Trophoblast cell (in vitro differentiated cells and primary cell): ENCODE measurements around the gene TBC1D9.

Experiments used
- DNase-seq, 2 donors: peaks; one replicate each; pipeline ENCODE4 v3.0.0-alpha.2; 2016
- H2AFZ ChIP-seq: 2 replicates; pipeline ENCODE4 v1.6.1; 2013; ENCODE audit warnings: low read length, moderate library complexity, mild to moderate bottlenecking; ENCODE audit not compliant: insufficient read depth, poor library complexity
- H2AK5ac ChIP-seq: 2 replicates; pipeline ENCODE4 v1.6.1; 2013; ENCODE audit warnings: mild to moderate bottlenecking, low read length
- H2BK120ac ChIP-seq: 2 replicates; pipeline ENCODE4 v1.6.1; 2013; ENCODE audit warnings: low read length, mild to moderate bottlenecking, moderate library complexity; ENCODE audit not compliant: insufficient read depth, poor library complexity
- H2BK12ac ChIP-seq: 2 replicates; pipeline ENCODE4 v1.6.1; 2013; ENCODE audit warnings: mild to moderate bottlenecking, low read length, moderate library complexity
- H2BK5ac ChIP-seq: 2 replicates; pipeline ENCODE4 v1.6.1; 2013; ENCODE audit warnings: low read length, low read depth, moderate library complexity, mild to moderate bottlenecking; ENCODE audit not compliant: poor library complexity
- H3K14ac ChIP-seq: 2 replicates; pipeline ENCODE4 v1.6.1; 2013; ENCODE audit warnings: mild to moderate bottlenecking, low read length
- H3K18ac ChIP-seq: 2 replicates; pipeline ENCODE4 v1.6.1; 2013; ENCODE audit warnings: mild to moderate bottlenecking, low read length
- H3K23ac ChIP-seq: 2 replicates; pipeline ENCODE4 v1.6.1; 2013; ENCODE audit warnings: low read length
- H3K27ac ChIP-seq: 2 replicates; pipeline ENCODE4 v1.5.1; 2013; ENCODE audit warnings: low read depth, mild to moderate bottlenecking, inconsistent platforms, low read length, moderate library complexity
- H3K27me3 ChIP-seq: 2 replicates; pipeline ENCODE4 v1.6.1; 2013; ENCODE audit warnings: inconsistent platforms, mild to moderate bottlenecking, low read length, moderate library complexity; ENCODE audit not compliant: insufficient read depth
- H3K36me3 ChIP-seq, 2 experiments: 1 replicate in 1 of 2; 2 replicates in 1 of 2; pipeline ENCODE4 v1.6.1; 2013; ENCODE audit warnings: low read length in 2 of 2, mild to moderate bottlenecking in 2 of 2, moderate library complexity in 1 of 2; ENCODE audit not compliant: insufficient read depth in 2 of 2, control insufficient read depth in 1 of 2
- H3K4ac ChIP-seq: 2 replicates; pipeline ENCODE4 v1.6.1; 2013; ENCODE audit warnings: low read depth, mild to moderate bottlenecking, low read length, moderate library complexity
- H3K4me1 ChIP-seq, 2 experiments: 1 replicate in 1 of 2; 2 replicates in 1 of 2; pipeline ENCODE4 v1.6.1; 2013; ENCODE audit warnings: low read length in 2 of 2, mild to moderate bottlenecking in 2 of 2, moderate library complexity in 1 of 2; ENCODE audit not compliant: insufficient read depth in 2 of 2, control insufficient read depth in 1 of 2
- H3K4me2 ChIP-seq: 2 replicates; pipeline ENCODE4 v1.6.1; 2013; ENCODE audit warnings: inconsistent platforms, mild to moderate bottlenecking, low read length, moderate library complexity
- H3K4me3 ChIP-seq: 2 replicates; pipeline ENCODE4 v1.5.1; 2013; ENCODE audit warnings: mild to moderate bottlenecking, low read depth, low read length, inconsistent platforms
- H3K79me1 ChIP-seq: one replicate; pipeline ENCODE4 v1.6.1; 2013; ENCODE audit warnings: low read length
- H3K79me2 ChIP-seq: 2 replicates; pipeline ENCODE4 v1.6.1; 2013; ENCODE audit warnings: low read length, mild to moderate bottlenecking; ENCODE audit not compliant: control insufficient read depth, insufficient read depth, poor library complexity
- H3K9ac ChIP-seq: 2 replicates; pipeline ENCODE4 v1.6.1; 2013; ENCODE audit warnings: mild to moderate bottlenecking, low read length
- H3K9me3 ChIP-seq: 2 replicates; pipeline ENCODE4 v1.6.1; 2013; ENCODE audit warnings: low read depth, mild to moderate bottlenecking, control low read depth, inconsistent platforms, low read length; ENCODE audit not compliant: insufficient read depth
- H4K12ac ChIP-seq: 2 replicates; pipeline ENCODE4 v1.6.1; 2013; ENCODE audit warnings: low read depth, mild to moderate bottlenecking, low read length, moderate library complexity
- H4K8ac ChIP-seq: 2 replicates; pipeline ENCODE4 v1.6.1; 2013; ENCODE audit warnings: low read depth, mild to moderate bottlenecking, low read length, moderate library complexity
- H4K91ac ChIP-seq: one replicate; pipeline ENCODE4 v1.6.1; 2013; ENCODE audit warnings: low read depth, mild to moderate bottlenecking, low read length, moderate library complexity
- WGBS: extraction: QIAGEN DNeasy Blood & Tissue Kit; methylation state at CpG from one replicate; pipeline ENCODE4 v1.1.7; 2013; ENCODE audit warnings: missing lambda C conversion rate; ENCODE audit not compliant: insufficient read length, insufficient coverage; ENCODE audit errors: extremely low coverage; 5-methylcytosine and 5-hydroxymethylcytosine counted together

The TBC1D9 gene

GRCh38 chr4:140609548-140610425 is 146.4 kb downstream of the TBC1D9 start:
- Histone ChIP-seq H3K4me1 (peaks cover 0 to 2% of the 10 kb centered on the region in 2 experiments), H3K14ac (no peak overlapping the region), H3K18ac (no peak overlapping the region), H3K4ac (no peak overlapping the region), H2AFZ (no peak overlapping the region), H3K79me1 (no peaks in the 10 kb centered on the region), H3K4me3 (no peak overlapping the region), H3K9ac (no peak overlapping the region), H4K12ac (no peak overlapping the region), H2BK5ac (no peak overlapping the region), H3K79me2 (no peaks in the 10 kb centered on the region), H2BK120ac (peak overlapping the region; percentile 24), H3K27me3 (no peaks in the 10 kb centered on the region), H2BK12ac (peak overlapping the region; percentile 65), H3K9me3 (no peaks in the 10 kb centered on the region), H3K27ac (no peak overlapping the region), H3K4me2 (no peak overlapping the region), H2AK5ac (peak overlapping the region; percentile 53), H3K36me3 (no peaks in the 10 kb centered on the region), H4K8ac (no peak overlapping the region), H4K91ac (peak overlapping the region; percentile 28), H3K23ac (no peak overlapping the region)
- DNase-seq = peak in 1 of 2 donors; percentile 58
- no CpG with 5 or more reads among the region's 6 CpGs for WGBS

DNA sequence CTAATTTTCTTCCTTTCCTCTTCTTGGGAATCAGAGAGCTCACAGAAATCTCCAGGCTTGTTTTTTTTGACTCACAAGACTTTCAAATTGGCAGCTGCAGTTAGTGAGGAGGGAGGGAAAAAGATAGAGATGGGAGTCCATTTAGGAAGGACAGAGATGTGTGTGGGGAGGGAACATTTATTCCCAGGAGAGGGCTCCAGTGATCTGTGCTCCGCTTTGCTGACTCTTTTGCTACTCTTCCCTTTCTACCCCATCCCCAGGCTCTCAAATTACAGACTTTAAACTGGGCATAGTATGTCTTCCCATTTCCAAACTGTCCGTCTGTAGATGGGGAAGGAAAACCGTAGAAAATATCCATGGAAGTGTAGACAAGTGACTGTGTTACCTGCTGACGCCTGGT is 148.3 kb downstream of the TBC1D9 start:
- Histone ChIP-seq H3K9me3 (no peaks in the 10 kb centered on the region), H2BK120ac (no peak overlapping the region), H2AFZ (no peak overlapping the region), H3K18ac (no peak overlapping the region), H3K4me2 (no peak overlapping the region), H3K27me3 (no peaks in the 10 kb centered on the region), H2BK5ac (no peak overlapping the region), H4K91ac (no peak overlapping the region), H3K14ac (no peak overlapping the region), H2BK12ac (no peak overlapping the region), H3K4ac (no peak overlapping the region), H3K23ac (no peak overlapping the region), H3K79me2 (no peaks in the 10 kb centered on the region), H2AK5ac (no peak overlapping the region), H4K12ac (no peak overlapping the region), H3K27ac (no peak overlapping the region), H3K36me3 (no peaks in the 10 kb centered on the region), H3K9ac (no peak overlapping the region), H4K8ac (no peak overlapping the region), H3K4me1 (peaks cover 0 to 3% of the 10 kb centered on the region in 2 experiments), H3K4me3 (no peak overlapping the region), H3K79me1 (no peaks in the 10 kb centered on the region)
- no CpG with 5 or more reads among the region's 4 CpGs for WGBS
- DNase-seq = no peak

DNA sequence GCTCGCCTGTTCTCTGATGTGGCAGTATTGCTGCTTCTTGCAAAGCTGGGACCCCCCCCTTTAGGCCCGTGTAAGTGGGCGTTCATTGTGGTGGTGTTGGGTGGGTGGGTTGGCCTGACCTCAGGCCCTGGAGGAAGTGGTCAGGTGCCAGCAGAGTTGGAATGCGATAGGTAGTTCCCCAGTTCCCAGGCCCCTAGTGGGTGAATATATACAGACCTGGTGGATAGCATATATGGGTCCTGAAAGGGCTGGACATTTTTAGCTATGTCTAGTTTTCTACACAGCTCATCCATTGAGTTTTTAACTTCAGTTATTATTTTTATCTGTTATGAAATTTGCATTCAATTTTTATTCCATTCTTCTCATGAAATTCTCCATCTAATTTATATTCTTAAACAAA is 151.6 kb downstream of the TBC1D9 start:
- no peak overlapping the region for H4K12ac ChIP-seq
- H2BK12ac ChIP-seq = no peak overlapping the region
- H3K23ac ChIP-seq = no peak overlapping the region
- H4K8ac ChIP-seq = no peak overlapping the region
- DNase-seq = no peak
- H2BK120ac ChIP-seq = no peak overlapping the region
- no peak overlapping the region for H3K27ac ChIP-seq
- H3K4me1 ChIP-seq = peaks cover 4 to 8% of the 10 kb centered on the region in 2 experiments
- H3K79me2 ChIP-seq = no peaks in the 10 kb centered on the region
- H3K4ac ChIP-seq = no peak overlapping the region
- H2AK5ac ChIP-seq = no peak overlapping the region
- H3K18ac ChIP-seq = no peak overlapping the region
- H4K91ac ChIP-seq = peak overlapping the region; percentile 28
- H2AFZ ChIP-seq = no peak overlapping the region
- H3K79me1 ChIP-seq = no peaks in the 10 kb centered on the region
- no peak overlapping the region for H3K14ac ChIP-seq
- H3K27me3 ChIP-seq = no peaks in the 10 kb centered on the region
- H3K9ac ChIP-seq = no peak overlapping the region
- no peak overlapping the region for H2BK5ac ChIP-seq
- no peak overlapping the region for H3K4me2 ChIP-seq
- WGBS = no CpG with 5 or more reads among the region's 4 CpGs
- no peak overlapping the region for H3K4me3 ChIP-seq
- H3K36me3 ChIP-seq = no peaks in the 10 kb centered on the region
- H3K9me3 ChIP-seq = no peaks in the 10 kb centered on the region

DNA sequence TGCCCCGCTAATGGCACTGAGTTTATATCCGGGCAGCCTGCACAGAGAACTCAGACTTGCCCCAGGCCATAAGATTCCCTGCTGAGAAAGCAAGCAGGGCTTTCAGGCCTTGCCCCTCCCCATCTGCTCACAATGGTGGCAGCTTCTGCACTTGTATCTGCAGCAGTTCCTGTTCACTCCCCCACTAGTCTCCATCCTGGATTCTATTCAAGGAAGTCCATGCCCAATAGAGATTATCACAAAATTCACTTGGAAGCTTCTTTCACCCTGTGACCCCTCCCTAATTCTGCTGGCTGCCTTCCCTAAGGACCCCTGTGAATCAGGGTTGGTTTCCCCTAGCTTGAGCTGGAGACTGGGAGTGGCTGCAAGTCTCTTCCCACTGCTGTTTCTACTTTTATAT is 152.9 kb downstream of the TBC1D9 start:
- H4K12ac ChIP-seq = no peak overlapping the region
- no peak overlapping the region for H2BK5ac ChIP-seq
- no peak overlapping the region for H2AK5ac ChIP-seq
- no peak overlapping the region for H3K4me3 ChIP-seq
- no peak overlapping the region for H3K14ac ChIP-seq
- H3K4me1 ChIP-seq = peaks cover 4 to 8% of the 10 kb centered on the region in 2 experiments
- H3K18ac ChIP-seq = no peak overlapping the region
- no peak overlapping the region for H2BK120ac ChIP-seq
- H3K36me3 ChIP-seq = no peaks in the 10 kb centered on the region
- H3K9ac ChIP-seq = no peak overlapping the region
- no peak overlapping the region for H3K4me2 ChIP-seq
- no peak overlapping the region for H3K27ac ChIP-seq
- H3K9me3 ChIP-seq = no peaks in the 10 kb centered on the region
- no CpG with 5 or more reads among the region's 2 CpGs for WGBS
- no peak overlapping the region for H2BK12ac ChIP-seq
- H2AFZ ChIP-seq = no peak overlapping the region
- H4K91ac ChIP-seq = no peak overlapping the region
- H3K79me2 ChIP-seq = no peaks in the 10 kb centered on the region
- no peaks in the 10 kb centered on the region for H3K79me1 ChIP-seq
- H4K8ac ChIP-seq = no peak overlapping the region
- no peaks in the 10 kb centered on the region for H3K27me3 ChIP-seq
- no peak overlapping the region for H3K23ac ChIP-seq
- no peak overlapping the region for H3K4ac ChIP-seq
- no peak for DNase-seq
